ENCODE measurements around the gene SIK3.
"Not testable (repeated sequence)": the region's sequence is repeated elsewhere in the genome, so short reads cannot be mapped to it uniquely, and the experiment has no call there.

The SIK3 gene

GRCh38 chr11:116807601-116808261, 290.5 kb downstream of the SIK3 start:
- TF ChIP-seq ZFX (IDR thresholded peaks at IDR 0.05; ENCODE audit: borderline replicate concordance): no peak
- no peak for TF ChIP-seq CTCF (IDR thresholded peaks at IDR 0.05)
- peak overlapping the region; percentile 99 for H3K27ac ChIP-seq

DNA sequence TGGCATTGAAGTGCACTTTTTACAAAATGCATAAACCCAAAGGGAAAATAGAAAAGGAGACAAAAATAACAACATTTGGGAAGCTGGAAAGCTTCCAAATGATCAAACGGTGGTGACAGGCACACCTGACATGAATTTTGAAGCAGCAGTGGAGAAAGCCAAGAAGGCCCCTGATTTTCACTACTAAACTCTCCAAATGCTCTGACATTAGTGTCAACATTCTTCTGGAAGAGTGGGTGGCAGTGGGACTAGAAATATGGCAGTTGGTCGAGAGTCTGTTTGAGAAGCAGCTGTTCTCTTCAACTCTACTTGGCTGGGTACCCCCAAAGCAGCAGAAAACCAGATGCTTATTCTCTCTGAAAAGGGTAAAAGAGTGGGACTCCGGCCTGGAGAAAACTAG, 294.2 kb downstream of the SIK3 start:
- no peak overlapping the region for H3K27ac ChIP-seq
- TF ChIP-seq CTCF (IDR thresholded peaks at IDR 0.05): no peak

- not testable (repeated sequence) for H3K27ac ChIP-seq
These were observed 296.6 kb downstream of the SIK3 start for GRCh38 chr11:116801662-116802061.

DNA sequence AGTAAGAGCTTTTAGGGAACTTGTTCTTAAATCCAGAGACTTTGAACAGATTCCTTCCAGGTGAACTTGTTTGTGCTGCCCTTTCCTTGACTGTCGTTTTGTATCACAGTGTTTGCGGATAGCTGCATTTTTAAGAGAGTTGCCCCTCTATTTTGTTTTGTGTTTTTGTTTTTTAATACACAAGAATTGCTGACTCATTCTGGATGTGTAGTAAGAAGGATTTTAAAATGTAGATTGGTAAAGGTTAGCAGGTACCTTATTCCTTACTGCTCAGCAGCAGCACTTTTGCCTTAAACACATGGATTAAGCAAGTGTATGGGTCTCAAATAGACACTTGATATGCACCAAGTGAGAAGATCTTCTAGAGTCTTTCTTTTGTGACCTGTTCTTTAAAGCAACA, 297.6 kb downstream of the SIK3 start:
- no peak for TF ChIP-seq CTCF (IDR thresholded peaks at IDR 0.05)
- no peak for TF ChIP-seq ZFX (IDR thresholded peaks at IDR 0.05; ENCODE audit: borderline replicate concordance)
- no peak overlapping the region for H3K27ac ChIP-seq

DNA sequence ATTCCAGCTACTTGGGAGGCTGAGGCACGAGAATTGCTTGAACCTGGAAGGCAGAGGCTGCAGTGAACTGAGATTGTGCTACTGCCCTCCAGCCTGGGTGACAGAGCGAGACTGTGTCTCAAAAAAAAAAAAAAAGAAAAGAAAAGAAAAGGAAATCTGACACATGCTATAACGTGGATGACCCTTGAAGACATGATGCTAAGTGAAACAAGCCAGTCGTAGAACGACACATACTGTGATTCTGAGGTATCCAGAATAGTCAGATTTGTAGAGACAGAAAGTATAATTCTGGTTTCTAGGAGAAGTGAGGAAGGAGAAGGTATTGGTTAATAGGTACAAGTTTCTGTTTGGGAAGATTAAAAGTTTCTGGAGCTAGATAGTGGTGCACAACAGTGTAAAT, 299.9 kb downstream of the SIK3 start:
- TF ChIP-seq ZFX (IDR thresholded peaks at IDR 0.05; ENCODE audit: borderline replicate concordance) (no peak), CTCF (IDR thresholded peaks at IDR 0.05) (no peak)

GRCh38 chr11:116797816-116798215, 300.4 kb downstream of the SIK3 start:
- no peak overlapping the region for H3K27ac ChIP-seq
- no peak for TF ChIP-seq CTCF (IDR thresholded peaks at IDR 0.05)
- no peak for TF ChIP-seq ZFX (IDR thresholded peaks at IDR 0.05; ENCODE audit: borderline replicate concordance)

More for the DNA sequence above, 299.9 kb downstream of the SIK3 start:
- no peak overlapping the region for H3K27ac ChIP-seq

GRCh38 chr11:116796548-116796947, 301.7 kb downstream of the SIK3 start:
- no peak overlapping the region for H3K27ac ChIP-seq
- no peak for TF ChIP-seq ZFX (IDR thresholded peaks at IDR 0.05; ENCODE audit: borderline replicate concordance)
- no peak for TF ChIP-seq CTCF (IDR thresholded peaks at IDR 0.05)

- no peak overlapping the region for H3K27ac ChIP-seq
- TF ChIP-seq CTCF (IDR thresholded peaks at IDR 0.05) (no peak), ZFX (IDR thresholded peaks at IDR 0.05; ENCODE audit: borderline replicate concordance) (no peak)
These were observed 303.4 kb downstream of the SIK3 start for GRCh38 chr11:116794851-116795250.
